CD4-positive, alpha-beta T cell (primary cell): ENCODE measurements around the gene TRIM23. TPM values are rescaled to one million over a fixed set of nuclear protein-coding genes. Genes with fewer than 3 reads are reported as not detected.

ENCODE experiments used
- ATAC-seq: fragments of 200-7000 bp; cut with Tn5 transposase; one replicate; pipeline ENCODE4 v1.10.0; 2022; ENCODE audit warnings: mild to moderate bottlenecking; ENCODE audit not compliant: poor library complexity
- CTCF ChIA-PET: fragments of 350-600 bp; sonication (Branson Sonifier 250); formaldehyde crosslinking; loops from one replicate; lab custom pipeline; 2021; ENCODE audit warnings: antibody characterized with exemption, inconsistent platforms; lab: Charles Lee
- POLR2A ChIA-PET: fragments of 350-600 bp; sonication (Branson Sonifier 250); formaldehyde crosslinking; loops from one replicate; lab custom pipeline; 2021; ENCODE audit warnings: antibody characterized with exemption, inconsistent platforms; lab: Charles Lee
- DNase-seq, 14 experiments: peaks; one replicate each; pipeline ENCODE4 v3.0.0-alpha.2; 2013 to 2020; ENCODE audit warnings: mixed read lengths in 2 of 14
- H3K27ac ChIP-seq, 2 donors: one replicate each; pipeline versions ENCODE4 v1.5.1 to v1.7.0; 2013; ENCODE audit warnings: low read length in 2 of 2, low read depth in 1 of 2, mild to moderate bottlenecking in 1 of 2
- H3K27me3 ChIP-seq, 2 experiments: 1 replicate in 1 of 2; 2 replicates in 1 of 2; pipeline versions ENCODE4 v1.6.1 to v1.7.0; 2013; ENCODE audit warnings: low read length in 2 of 2, control low read depth in 1 of 2, mild to moderate bottlenecking in 1 of 2, moderate library complexity in 1 of 2; ENCODE audit not compliant: insufficient read depth in 2 of 2, control insufficient read depth in 1 of 2
- H3K36me3 ChIP-seq: one replicate; pipeline ENCODE4 v1.6.1; 2013; ENCODE audit warnings: low read length, control low read depth; ENCODE audit not compliant: insufficient read depth
- H3K4me1 ChIP-seq: one replicate; pipeline ENCODE4 v1.6.1; 2013; ENCODE audit warnings: low read length, control low read depth; ENCODE audit not compliant: insufficient read depth
- H3K4me3 ChIP-seq: one replicate; pipeline ENCODE4 v1.5.1; 2013; ENCODE audit warnings: mild to moderate bottlenecking, low read length, moderate library complexity
- H3K9me3 ChIP-seq, 2 experiments: 1 replicate in 1 of 2; 2 replicates in 1 of 2; pipeline versions ENCODE4 v1.6.1 to v1.7.0; 2013; ENCODE audit warnings: low read length in 2 of 2, mild to moderate bottlenecking in 2 of 2, control low read depth in 1 of 2, moderate library complexity in 1 of 2; ENCODE audit not compliant: control insufficient read depth in 1 of 2, insufficient read depth in 1 of 2
- H3K27ac Mint-ChIP-seq: one replicate; pipeline ENCODE4 v1.8.0; 2020; ENCODE audit warnings: mixed read lengths
- H3K27me3 Mint-ChIP-seq: one replicate; pipeline ENCODE4 v1.8.0; 2021; ENCODE audit warnings: mixed read lengths
- H3K36me3 Mint-ChIP-seq: one replicate; pipeline ENCODE4 v1.8.0; 2021; ENCODE audit warnings: low read depth, mixed read lengths
- H3K4me1 Mint-ChIP-seq: one replicate; pipeline ENCODE4 v1.8.0; 2021; ENCODE audit warnings: low read depth, mixed read lengths
- H3K4me3 Mint-ChIP-seq: one replicate; pipeline ENCODE4 v1.8.0; 2020; ENCODE audit warnings: mild to moderate bottlenecking, mixed read lengths
- H3K9me3 Mint-ChIP-seq: one replicate; pipeline ENCODE4 v1.8.0; 2020; ENCODE audit warnings: mixed read lengths
- CTCF ChIP-seq: fragments of 200-600 bp; IDR thresholded peaks from one replicate; pipeline ENCODE4 v1.8.0; 2022; ENCODE audit warnings: antibody characterized with exemption, mild to moderate bottlenecking
- intact Hi-C, 2 experiments: fragments of 100-400 bp; cut with DNase I in 1 of 2; cut with micrococcal nuclease in 1 of 2; formaldehyde crosslinking; loops; one replicate each; pipeline versions ENCODE4 v1.15.1 to v1.9.0; 2023 to 2025; cut with DNase I, micrococcal nuclease
- total RNA-seq, 174 experiments: library from RNA in 2 of 174; stranded (reverse) in 2 of 174; gene quantifications; one replicate each; pipeline ENCODE4 v1.2.3 and lab custom pipeline; 2021 to 2026

TRIM23 gene
- total RNA-seq, 2 experiments from 2014 or later, result 24.0 to 30.6 TPM

GRCh38 chr5:65548281-65548680 is 75.9 kb downstream of the TRIM23 start:
- TF ChIP-seq CTCF, result no peak
- Histone ChIP-seq H3K27me3 (no peaks in the 10 kb centered on the region), H3K27ac (no peak overlapping the region), H3K4me3 (no peak overlapping the region), H3K9me3 (no peaks in the 10 kb centered on the region), H3K4me1 (no peaks in the 10 kb centered on the region), H3K36me3 (peaks cover 4% of the 10 kb centered on the region)
- intact Hi-C loops, result no loop called here
- no peaks in the 10 kb centered on the region for H3K27me3 Mint-ChIP-seq
- POLR2A ChIA-PET, result interaction anchor here (3.4 kb wide), 1 partner anchor 15 kb away, joined by 25 read pairs; the partner anchor contains the start of genes CENPK and PPWD1
- no peak for DNase-seq
- H3K36me3 Mint-ChIP-seq, result peaks cover 68% of the 10 kb centered on the region
- CTCF ChIA-PET, result no interaction called here
- no peaks in the 10 kb centered on the region for H3K9me3 Mint-ChIP-seq
- no peaks in the 10 kb centered on the region for H3K4me1 Mint-ChIP-seq
- no peak for ATAC-seq
- no peak overlapping the region for H3K27ac Mint-ChIP-seq
- no peak overlapping the region for H3K4me3 Mint-ChIP-seq

GRCh38 chr5:65546141-65546540 is 78.0 kb downstream of the TRIM23 start:
- ATAC-seq, result no peak

GRCh38 chr5:65544473-65544872 is 79.7 kb downstream of the TRIM23 start:
- CTCF ChIA-PET, result no interaction called here
- no peaks in the 10 kb centered on the region for H3K4me1 Mint-ChIP-seq

More at GRCh38 chr5:65546141-65546540, 78.0 kb downstream of the TRIM23 start:
- no peaks in the 10 kb centered on the region for H3K4me1 Mint-ChIP-seq
- Histone ChIP-seq H3K27ac (no peak overlapping the region), H3K9me3 (no peaks in the 10 kb centered on the region), H3K4me1 (no peaks in the 10 kb centered on the region), H3K27me3 (no peaks in the 10 kb centered on the region), H3K36me3 (peaks cover 4% of the 10 kb centered on the region), H3K4me3 (no peak overlapping the region)
- H3K36me3 Mint-ChIP-seq, result peaks cover 80% of the 10 kb centered on the region
- CTCF ChIA-PET, result no interaction called here
- no peak overlapping the region for H3K4me3 Mint-ChIP-seq
- POLR2A ChIA-PET, result no interaction called here
- no peaks in the 10 kb centered on the region for H3K9me3 Mint-ChIP-seq
- DNase-seq, result no peak
- no peak overlapping the region for H3K27ac Mint-ChIP-seq
- no peak for TF ChIP-seq CTCF
- H3K27me3 Mint-ChIP-seq, result no peaks in the 10 kb centered on the region
- intact Hi-C loops, result no loop called here

More at GRCh38 chr5:65544473-65544872, 79.7 kb downstream of the TRIM23 start:
- TF ChIP-seq CTCF, result no peak
- Histone ChIP-seq H3K36me3 (no peaks in the 10 kb centered on the region), H3K4me3 (no peak overlapping the region), H3K27ac (no peak overlapping the region), H3K27me3 (no peaks in the 10 kb centered on the region), H3K9me3 (no peaks in the 10 kb centered on the region), H3K4me1 (no peaks in the 10 kb centered on the region)
- Mint-ChIP-seq H3K9me3 (no peaks in the 10 kb centered on the region), H3K27ac (no peak overlapping the region), H3K36me3 (peaks cover 78% of the 10 kb centered on the region), H3K27me3 (no peaks in the 10 kb centered on the region), H3K4me3 (no peak overlapping the region)
- intact Hi-C loops, result no loop called here
- DNase-seq, result no peak
- POLR2A ChIA-PET, result interaction anchor here (1.4 kb wide), 1 partner anchor 18 kb away, joined by 3 read pairs; the partner anchor contains the start of genes CENPK and PPWD1
- no peak for ATAC-seq
